Measurements from ENCODE around the gene ZEB2.

Gene ZEB2

GRCh38 chr2:144421606-144422510, 98.1 kb downstream of the ZEB2 start:
- DNase-seq (ENCODE audit: low spot score) = no peak

GRCh38 chr2:144419218-144419617, 100.7 kb downstream of the ZEB2 start:
- DNase-seq (ENCODE audit: low spot score) = no peak

- DNase-seq (ENCODE audit: low spot score) = no peak
These were observed 104.5 kb downstream of the ZEB2 start for GRCh38 chr2:144415386-144415785.

GRCh38 chr2:144414324-144414845, 105.5 kb downstream of the ZEB2 start:
- DNase-seq (ENCODE audit: low spot score) = no peak

- DNase-seq (ENCODE audit: low spot score) = no peak
These were observed 107.2 kb downstream of the ZEB2 start for GRCh38 chr2:144412709-144413108.

GRCh38 chr2:144411473-144411872, 108.4 kb downstream of the ZEB2 start:
- no peak for DNase-seq (ENCODE audit: low spot score)

- no peak for DNase-seq (ENCODE audit: low spot score)
These were observed 110.7 kb downstream of the ZEB2 start for GRCh38 chr2:144409241-144409640.

GRCh38 chr2:144407262-144407661, 112.7 kb downstream of the ZEB2 start:
- DNase-seq (ENCODE audit: low spot score) = no peak

GRCh38 chr2:144405982-144406788, 113.7 kb downstream of the ZEB2 start:
- no peak for DNase-seq (ENCODE audit: low spot score)

GRCh38 chr2:144405321-144405720, 114.6 kb downstream of the ZEB2 start:
- no peak for DNase-seq (ENCODE audit: low spot score)

- DNase-seq (ENCODE audit: low spot score) = no peak
These were observed 115.2 kb downstream of the ZEB2 start for GRCh38 chr2:144404586-144405314.

- DNase-seq (ENCODE audit: low spot score) = no peak
These were observed 116.0 kb downstream of the ZEB2 start for GRCh38 chr2:144403933-144404332.

- DNase-seq (ENCODE audit: low spot score) = no peak
These were observed 117.7 kb downstream of the ZEB2 start for GRCh38 chr2:144402251-144402650.

- no peak for DNase-seq (ENCODE audit: low spot score)
These were observed 118.9 kb downstream of the ZEB2 start for GRCh38 chr2:144401036-144401435.

GRCh38 chr2:144396318-144396717, 123.6 kb downstream of the ZEB2 start:
- DNase-seq (ENCODE audit: low spot score) = no peak

GRCh38 chr2:144390424-144391020, 129.4 kb downstream of the ZEB2 start:
- no peak for DNase-seq (ENCODE audit: low spot score)

- no peak for DNase-seq (ENCODE audit: low spot score)
These were observed 130.0 kb downstream of the ZEB2 start for GRCh38 chr2:144389930-144390311.

GRCh38 chr2:144389151-144389929, 130.6 kb downstream of the ZEB2 start:
- no peak for DNase-seq (ENCODE audit: low spot score)

GRCh38 chr2:144385381-144385780, 134.5 kb downstream of the ZEB2 start:
- DNase-seq (ENCODE audit: low spot score) = no peak

GRCh38 chr2:144383571-144384100, 136.3 kb downstream of the ZEB2 start:
- no peak for DNase-seq (ENCODE audit: low spot score)

- no peak for DNase-seq (ENCODE audit: low spot score)
These were observed 137.1 kb downstream of the ZEB2 start for GRCh38 chr2:144382849-144383248.
